HL-60 (cell line): ENCODE measurements around the gene SLC35B3.

Experiments
- POLR2AphosphoS5 ChIP-seq: IDR thresholded peaks from 2 replicates; pipeline ENCODE4 v1.6.1; 2012; ENCODE audit warnings: low read depth
- SPI1 ChIP-seq: IDR thresholded peaks from 2 replicates; pipeline ENCODE4 v1.6.1; 2012; ENCODE audit warnings: low read depth, mild to moderate bottlenecking, borderline replicate concordance
- TF ChIP-seq, protein P1 (sequence below): IDR thresholded peaks from one replicate; pipeline ENCODE4 v1.5.1; 2011; ENCODE audit warnings: low read length, control low read depth, inconsistent platforms; ENCODE audit not compliant: insufficient read depth
- TF ChIP-seq, protein P2 (sequence below): IDR thresholded peaks from 2 replicates; pipeline ENCODE4 v1.6.1; 2012; ENCODE audit warnings: low read depth; ENCODE audit not compliant: insufficient replicate concordance

DNA sequence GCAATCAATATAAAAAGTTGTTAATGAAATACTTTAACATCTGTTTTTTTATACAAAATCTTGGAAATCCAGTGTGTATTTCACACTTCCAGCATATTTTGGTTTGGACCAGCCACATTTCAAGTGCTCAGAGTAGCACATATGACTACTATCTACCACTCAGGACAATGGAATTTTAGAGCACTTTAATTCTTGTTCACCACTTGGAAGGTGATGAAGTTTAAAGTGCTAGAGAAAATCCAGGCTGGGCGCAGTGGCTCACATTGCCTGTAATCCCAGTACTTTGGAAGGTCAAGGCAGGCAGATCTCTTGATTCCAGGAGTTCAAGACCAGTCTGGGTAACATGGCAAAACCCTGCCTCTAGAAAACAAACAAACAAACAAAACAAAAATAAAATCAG is 6.1 kb upstream of the SLC35B3 start:
- TF ChIP-seq, protein P1, sequence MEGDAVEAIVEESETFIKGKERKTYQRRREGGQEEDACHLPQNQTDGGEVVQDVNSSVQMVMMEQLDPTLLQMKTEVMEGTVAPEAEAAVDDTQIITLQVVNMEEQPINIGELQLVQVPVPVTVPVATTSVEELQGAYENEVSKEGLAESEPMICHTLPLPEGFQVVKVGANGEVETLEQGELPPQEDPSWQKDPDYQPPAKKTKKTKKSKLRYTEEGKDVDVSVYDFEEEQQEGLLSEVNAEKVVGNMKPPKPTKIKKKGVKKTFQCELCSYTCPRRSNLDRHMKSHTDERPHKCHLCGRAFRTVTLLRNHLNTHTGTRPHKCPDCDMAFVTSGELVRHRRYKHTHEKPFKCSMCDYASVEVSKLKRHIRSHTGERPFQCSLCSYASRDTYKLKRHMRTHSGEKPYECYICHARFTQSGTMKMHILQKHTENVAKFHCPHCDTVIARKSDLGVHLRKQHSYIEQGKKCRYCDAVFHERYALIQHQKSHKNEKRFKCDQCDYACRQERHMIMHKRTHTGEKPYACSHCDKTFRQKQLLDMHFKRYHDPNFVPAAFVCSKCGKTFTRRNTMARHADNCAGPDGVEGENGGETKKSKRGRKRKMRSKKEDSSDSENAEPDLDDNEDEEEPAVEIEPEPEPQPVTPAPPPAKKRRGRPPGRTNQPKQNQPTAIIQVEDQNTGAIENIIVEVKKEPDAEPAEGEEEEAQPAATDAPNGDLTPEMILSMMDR, result no peak
- TF ChIP-seq SPI1 (no peak), POLR2AphosphoS5 (no peak)
- TF ChIP-seq, protein P2, sequence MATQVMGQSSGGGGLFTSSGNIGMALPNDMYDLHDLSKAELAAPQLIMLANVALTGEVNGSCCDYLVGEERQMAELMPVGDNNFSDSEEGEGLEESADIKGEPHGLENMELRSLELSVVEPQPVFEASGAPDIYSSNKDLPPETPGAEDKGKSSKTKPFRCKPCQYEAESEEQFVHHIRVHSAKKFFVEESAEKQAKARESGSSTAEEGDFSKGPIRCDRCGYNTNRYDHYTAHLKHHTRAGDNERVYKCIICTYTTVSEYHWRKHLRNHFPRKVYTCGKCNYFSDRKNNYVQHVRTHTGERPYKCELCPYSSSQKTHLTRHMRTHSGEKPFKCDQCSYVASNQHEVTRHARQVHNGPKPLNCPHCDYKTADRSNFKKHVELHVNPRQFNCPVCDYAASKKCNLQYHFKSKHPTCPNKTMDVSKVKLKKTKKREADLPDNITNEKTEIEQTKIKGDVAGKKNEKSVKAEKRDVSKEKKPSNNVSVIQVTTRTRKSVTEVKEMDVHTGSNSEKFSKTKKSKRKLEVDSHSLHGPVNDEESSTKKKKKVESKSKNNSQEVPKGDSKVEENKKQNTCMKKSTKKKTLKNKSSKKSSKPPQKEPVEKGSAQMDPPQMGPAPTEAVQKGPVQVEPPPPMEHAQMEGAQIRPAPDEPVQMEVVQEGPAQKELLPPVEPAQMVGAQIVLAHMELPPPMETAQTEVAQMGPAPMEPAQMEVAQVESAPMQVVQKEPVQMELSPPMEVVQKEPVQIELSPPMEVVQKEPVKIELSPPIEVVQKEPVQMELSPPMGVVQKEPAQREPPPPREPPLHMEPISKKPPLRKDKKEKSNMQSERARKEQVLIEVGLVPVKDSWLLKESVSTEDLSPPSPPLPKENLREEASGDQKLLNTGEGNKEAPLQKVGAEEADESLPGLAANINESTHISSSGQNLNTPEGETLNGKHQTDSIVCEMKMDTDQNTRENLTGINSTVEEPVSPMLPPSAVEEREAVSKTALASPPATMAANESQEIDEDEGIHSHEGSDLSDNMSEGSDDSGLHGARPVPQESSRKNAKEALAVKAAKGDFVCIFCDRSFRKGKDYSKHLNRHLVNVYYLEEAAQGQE, result no peak
